Measurements from ENCODE around the gene PAK1. TPM values are rescaled to one million over a fixed set of nuclear protein-coding genes. Genes with fewer than 3 reads are reported as not detected.

The PAK1 gene
- 68.9 and 69.1 TPM in 2 replicates for total RNA-seq

GRCh38 chr11:77473801-77474683, at the start of gene PAK1:
PAK1 (minus strand) TSS chr11:77474094; CDS start chr11:77392520, 81,574 bp downstream.
- peak within 1 kb of the TSS; percentile 61 for H3K4me3 ChIP-seq (ENCODE audit: low read depth, low read length)
- peak; percentile 74 for DNase-seq (ENCODE audit: low read depth)
- TF ChIP-seq CTCF (IDR thresholded peaks at IDR 0.05; ENCODE audit: insufficient read depth, low read depth, low read length): peak; percentile 8

GRCh38 chr11:77522215-77522614, 48.3 kb upstream of the PAK1 start:
- peak; percentile 8 for DNase-seq (ENCODE audit: low read depth)
- TF ChIP-seq CTCF (IDR thresholded peaks at IDR 0.05; ENCODE audit: insufficient read depth, low read depth, low read length): no peak
- H3K4me3 ChIP-seq (ENCODE audit: low read depth, low read length): no peak overlapping the region

- DNase-seq (ENCODE audit: low read depth): no peak
- no peak for TF ChIP-seq CTCF (IDR thresholded peaks at IDR 0.05; ENCODE audit: insufficient read depth, low read depth, low read length)
These were observed 46.0 kb upstream of the PAK1 start for GRCh38 chr11:77519847-77520246.

DNA sequence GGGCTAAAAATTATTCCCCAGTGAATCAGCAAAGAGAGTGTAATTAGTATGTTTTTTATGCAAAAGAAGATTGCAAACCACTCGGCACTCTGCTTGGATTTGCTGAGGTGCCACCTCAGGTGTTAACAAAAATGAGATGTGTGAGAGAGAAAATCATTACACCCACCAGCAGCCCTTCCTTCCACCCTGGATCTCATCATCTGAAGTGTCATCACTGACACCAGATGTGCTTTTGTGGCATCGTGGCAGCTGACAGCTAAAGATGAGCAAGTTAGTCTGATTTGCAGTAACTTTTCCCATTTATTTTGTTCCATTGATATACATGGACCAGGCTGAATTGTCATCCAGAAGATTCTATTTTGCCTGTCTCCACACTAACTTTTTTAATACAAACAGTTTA, 44.6 kb upstream of the PAK1 start:
- DNase-seq (ENCODE audit: low read depth): no peak
- no peak for TF ChIP-seq CTCF (IDR thresholded peaks at IDR 0.05; ENCODE audit: insufficient read depth, low read depth, low read length)
- H3K4me3 ChIP-seq (ENCODE audit: low read depth, low read length): no peak overlapping the region

More at GRCh38 chr11:77519847-77520246, 46.0 kb upstream of the PAK1 start:
- H3K4me3 ChIP-seq (ENCODE audit: low read depth, low read length): no peak overlapping the region

DNA sequence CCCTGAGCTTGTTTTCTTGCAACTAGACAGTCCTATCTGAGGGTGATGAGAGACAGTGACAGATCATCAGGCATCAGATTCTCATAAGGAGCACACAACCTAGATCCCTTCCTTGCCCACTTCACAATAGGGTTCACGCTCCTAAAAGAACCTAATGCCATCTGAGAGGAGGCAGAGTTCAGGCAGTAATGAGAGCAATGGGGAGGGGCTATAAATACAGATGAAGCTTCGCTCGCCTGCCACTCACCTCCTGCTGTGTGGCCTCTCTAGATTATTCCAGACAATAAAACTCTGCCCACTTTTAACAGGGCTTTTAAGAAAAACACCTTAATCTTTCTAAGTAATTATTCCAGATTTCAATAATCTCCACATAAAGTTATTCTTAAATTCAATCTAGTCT, 43.9 kb upstream of the PAK1 start:
- no peak for DNase-seq (ENCODE audit: low read depth)
- TF ChIP-seq CTCF (IDR thresholded peaks at IDR 0.05; ENCODE audit: insufficient read depth, low read depth, low read length): no peak
- H3K4me3 ChIP-seq (ENCODE audit: low read depth, low read length): no peak overlapping the region

DNA sequence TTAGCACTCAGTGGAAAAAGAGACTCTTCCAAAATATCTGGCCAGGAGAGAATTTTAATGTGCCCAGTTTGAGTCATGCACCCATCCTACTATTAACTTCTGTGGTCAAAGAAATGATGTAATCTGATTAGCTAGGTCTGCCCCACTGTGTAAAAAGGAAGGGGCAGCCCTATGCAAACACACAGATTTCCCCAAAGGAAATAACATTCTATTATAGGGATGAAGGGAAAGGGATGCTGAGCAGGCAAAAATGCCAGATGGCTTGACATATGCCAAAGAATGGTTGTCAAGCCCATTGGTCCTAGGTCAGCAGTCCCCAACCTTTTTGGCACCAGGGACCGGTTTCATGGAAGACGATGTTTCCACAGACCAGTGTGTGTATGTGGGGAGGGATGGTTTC, 43.3 kb upstream of the PAK1 start:
- TF ChIP-seq CTCF (IDR thresholded peaks at IDR 0.05; ENCODE audit: insufficient read depth, low read depth, low read length): no peak
- no peak for DNase-seq (ENCODE audit: low read depth)
- no peak overlapping the region for H3K4me3 ChIP-seq (ENCODE audit: low read depth, low read length)
